ENCODE measurements around the gene C3orf18.

DNA sequence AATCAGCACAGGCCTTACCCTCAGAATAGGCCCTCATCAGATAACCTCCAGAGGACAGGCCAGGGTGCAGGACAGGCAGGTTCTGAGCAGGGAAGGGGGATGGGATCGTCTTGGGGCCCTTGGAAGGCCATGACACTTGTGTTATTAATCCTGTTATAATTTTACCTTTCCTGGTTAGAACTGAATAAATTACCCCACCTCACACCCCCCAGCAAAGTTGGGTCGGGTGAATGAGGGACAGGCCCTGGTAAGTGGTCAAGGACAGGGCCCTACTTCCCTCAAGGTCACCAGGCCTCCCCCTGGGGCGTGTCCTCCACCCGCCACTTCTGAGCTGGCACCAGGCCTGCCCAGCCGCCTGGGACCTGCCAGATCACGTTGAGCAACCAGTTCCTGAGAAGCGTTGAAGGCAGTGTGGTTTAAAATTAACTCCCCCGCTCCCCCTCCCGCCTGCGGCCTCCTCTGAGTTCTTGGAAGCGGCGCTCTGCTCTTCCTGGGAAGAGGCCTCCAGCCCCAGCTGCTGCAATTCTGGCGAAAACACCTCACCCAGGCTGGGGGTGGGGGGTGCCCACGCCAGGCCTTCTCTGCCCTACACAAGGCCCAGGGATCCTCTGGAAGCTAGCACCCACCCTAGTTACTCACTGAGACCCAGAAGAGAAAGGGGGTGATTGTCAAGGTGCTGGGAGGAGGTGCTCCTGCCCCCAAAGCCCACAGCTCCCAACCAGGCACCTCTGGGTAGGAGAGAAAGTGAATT, 33.5 kb upstream of the C3orf18 start:
- TF ChIP-seq CTCF (IDR thresholded peaks at IDR 0.05; ENCODE audit: low read depth, low read length) (no peak), EZH2phosphoT487 (IDR thresholded peaks at IDR 0.05; ENCODE audit: low read depth) (no peak)
